OCI-LY3 (cell line): ENCODE data around the gene AGBL3.

ENCODE experiments used
- H2AFZ ChIP-seq: fragments of 200-600, 300-600 bp; shearing (Covaris generic); 2 replicates; pipeline ENCODE4 v1.6.0; 2014; ENCODE audit warnings: antibody characterized with exemption, low read depth, low read length
- H3K27ac ChIP-seq: fragments of 200-600, 300-600 bp; sonication (generic); 2 replicates; pipeline ENCODE4 v1.5.1; 2014; ENCODE audit warnings: mild to moderate bottlenecking, low read length, moderate library complexity, mixed read lengths
- H3K27me3 ChIP-seq: fragments of 200-600, 300-600 bp; sonication (generic); 2 replicates; pipeline ENCODE4 v1.6.1; 2014; ENCODE audit warnings: low read depth, low read length, mixed read lengths
- H3K36me3 ChIP-seq: fragments of 200-600, 300-600 bp; sonication (generic); replicated peaks from 2 replicates; pipeline ENCODE3; 2014; ENCODE audit warnings: low read depth, low read length, mixed read lengths
- H3K4me1 ChIP-seq: fragments of 300-600, 200-600 bp; sonication (generic); 2 replicates; pipeline ENCODE4 v1.6.1; 2014; ENCODE audit warnings: low read length, mixed read lengths
- H3K4me2 ChIP-seq: fragments of 200-600, 300-600 bp; sonication (generic); 2 replicates; pipeline ENCODE4 v1.6.1; 2014; ENCODE audit warnings: low read length, mixed read lengths
- H3K4me3 ChIP-seq: fragments of 300-600, 200-600 bp; sonication (generic); 2 replicates; pipeline ENCODE4 v1.5.1; 2014; ENCODE audit warnings: antibody characterized with exemption, mild to moderate bottlenecking, low read length, moderate library complexity
- H3K79me2 ChIP-seq: fragments of 300-600, 200-600 bp; shearing (Covaris generic); 2 replicates; pipeline ENCODE4 v1.6.1; 2014; ENCODE audit warnings: mild to moderate bottlenecking, low read length, mixed read lengths
- H3K9ac ChIP-seq: fragments of 300-600, 200-600 bp; shearing (Covaris generic); 2 replicates; pipeline ENCODE4 v1.6.0; 2014; ENCODE audit warnings: mild to moderate bottlenecking, low read length, moderate library complexity
- H3K9me3 ChIP-seq: fragments of 200-600, 300-600 bp; shearing (Covaris generic); 2 replicates; pipeline ENCODE4 v1.6.1; 2014; ENCODE audit warnings: low read length, mixed read lengths; ENCODE audit not compliant: insufficient read depth
- H4K20me1 ChIP-seq: fragments of 200-600, 300-600 bp; sonication (generic); 2 replicates; pipeline ENCODE4 v1.6.1; 2016; ENCODE audit warnings: low read length, mixed read lengths; ENCODE audit not compliant: insufficient read depth
- EZH2phosphoT487 ChIP-seq: fragments of 200-600 bp; shearing (Covaris generic); IDR thresholded peaks from 2 replicates; pipeline ENCODE4 v1.6.1; 2018; ENCODE audit warnings: antibody characterized with exemption, mixed run types, low read depth
- TF ChIP-seq, protein P1 (sequence below): fragments of 200-600, 300-600 bp; sonication (generic); IDR thresholded peaks from 2 replicates; pipeline ENCODE4 v1.5.1; 2014; ENCODE audit warnings: antibody characterized with exemption, low read length, low read depth

The AGBL3 gene

DNA sequence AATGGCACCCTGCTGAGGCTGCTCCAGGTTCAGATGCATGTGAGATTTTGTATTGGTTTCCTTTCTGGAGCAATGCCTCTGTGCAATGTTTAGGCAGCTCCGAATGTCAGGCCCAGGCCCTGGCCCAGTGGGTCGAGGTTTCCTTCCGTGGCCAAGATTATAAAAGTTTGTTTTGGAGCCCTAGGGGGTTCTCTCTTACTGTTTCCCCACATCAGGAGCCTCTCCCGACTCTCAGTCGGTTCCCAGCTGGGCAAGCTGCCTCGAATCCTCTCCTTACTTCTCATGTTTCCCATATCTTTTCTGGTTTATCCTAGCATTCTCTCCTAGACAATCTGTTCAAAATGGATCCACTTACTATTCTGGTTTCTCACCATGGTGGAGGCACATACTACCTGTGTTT, 172.6 kb downstream of the AGBL3 start:
- Histone ChIP-seq H3K4me2 (no peak overlapping the region), H3K4me3 (no peak overlapping the region), H3K9me3 (peaks cover 27% of the 10 kb centered on the region; the same call in 1 of the 2 replicates)

DNA sequence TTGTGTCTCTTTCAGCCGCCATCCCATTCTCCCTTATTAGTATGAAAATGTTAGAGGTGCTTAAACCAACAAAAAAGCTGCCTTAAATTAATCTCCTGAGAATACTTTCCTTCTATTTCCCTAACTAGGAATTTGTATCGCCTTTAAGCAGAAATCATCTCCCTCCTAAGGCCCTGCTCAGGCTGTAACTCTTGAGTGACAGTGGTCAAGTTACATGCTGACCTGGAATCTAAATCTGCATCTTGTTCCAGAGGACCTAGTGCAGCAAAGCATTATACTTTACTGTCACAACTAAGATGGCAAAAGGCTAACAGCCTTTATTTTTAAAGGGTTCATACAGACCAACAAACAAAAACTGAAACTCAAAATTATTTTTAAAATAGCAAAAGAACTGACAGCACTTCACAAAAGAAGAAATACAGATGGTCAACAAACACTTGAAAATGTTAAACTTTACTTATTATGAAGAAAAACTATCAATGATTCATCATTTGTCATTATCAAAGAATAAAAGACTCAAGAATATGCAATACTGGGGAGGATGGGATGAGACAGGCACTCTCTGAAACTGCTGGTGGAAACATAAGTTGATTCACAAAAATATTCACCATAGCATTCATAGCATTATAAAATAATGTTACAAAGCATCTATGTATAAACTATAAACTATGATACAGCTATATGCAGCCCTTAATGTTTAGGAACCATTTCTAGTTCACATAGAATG, 173.2 kb downstream of the AGBL3 start:
- Histone ChIP-seq H3K27ac (no peak overlapping the region), H3K4me3 (no peak overlapping the region), H3K27me3 (no peaks in the 10 kb centered on the region), H3K4me1 (peaks cover 11% of the 10 kb centered on the region), H3K4me2 (no peak overlapping the region), H3K9me3 (peaks cover 24% of the 10 kb centered on the region; the same call in 1 of the 2 replicates), H2AFZ (no peak overlapping the region), H3K9ac (no peak overlapping the region), H4K20me1 (no peaks in the 10 kb centered on the region), H3K79me2 (no peaks in the 10 kb centered on the region), H3K36me3 (peaks cover 46% of the 10 kb centered on the region)
- TF ChIP-seq EZH2phosphoT487 = no peak
- TF ChIP-seq, protein P1, sequence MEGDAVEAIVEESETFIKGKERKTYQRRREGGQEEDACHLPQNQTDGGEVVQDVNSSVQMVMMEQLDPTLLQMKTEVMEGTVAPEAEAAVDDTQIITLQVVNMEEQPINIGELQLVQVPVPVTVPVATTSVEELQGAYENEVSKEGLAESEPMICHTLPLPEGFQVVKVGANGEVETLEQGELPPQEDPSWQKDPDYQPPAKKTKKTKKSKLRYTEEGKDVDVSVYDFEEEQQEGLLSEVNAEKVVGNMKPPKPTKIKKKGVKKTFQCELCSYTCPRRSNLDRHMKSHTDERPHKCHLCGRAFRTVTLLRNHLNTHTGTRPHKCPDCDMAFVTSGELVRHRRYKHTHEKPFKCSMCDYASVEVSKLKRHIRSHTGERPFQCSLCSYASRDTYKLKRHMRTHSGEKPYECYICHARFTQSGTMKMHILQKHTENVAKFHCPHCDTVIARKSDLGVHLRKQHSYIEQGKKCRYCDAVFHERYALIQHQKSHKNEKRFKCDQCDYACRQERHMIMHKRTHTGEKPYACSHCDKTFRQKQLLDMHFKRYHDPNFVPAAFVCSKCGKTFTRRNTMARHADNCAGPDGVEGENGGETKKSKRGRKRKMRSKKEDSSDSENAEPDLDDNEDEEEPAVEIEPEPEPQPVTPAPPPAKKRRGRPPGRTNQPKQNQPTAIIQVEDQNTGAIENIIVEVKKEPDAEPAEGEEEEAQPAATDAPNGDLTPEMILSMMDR = no peak

More for the DNA sequence above, 172.6 kb downstream of the AGBL3 start:
- H3K4me1 ChIP-seq = peaks cover 11% of the 10 kb centered on the region
- H3K9ac ChIP-seq = no peak overlapping the region
- H3K36me3 ChIP-seq = peaks cover 39% of the 10 kb centered on the region
- no peaks in the 10 kb centered on the region for H4K20me1 ChIP-seq
- no peak for TF ChIP-seq EZH2phosphoT487
- TF ChIP-seq, protein P1 = no peak
- H3K27ac ChIP-seq = no peak overlapping the region
- no peaks in the 10 kb centered on the region for H3K79me2 ChIP-seq
- H2AFZ ChIP-seq = no peak overlapping the region
- no peaks in the 10 kb centered on the region for H3K27me3 ChIP-seq

DNA sequence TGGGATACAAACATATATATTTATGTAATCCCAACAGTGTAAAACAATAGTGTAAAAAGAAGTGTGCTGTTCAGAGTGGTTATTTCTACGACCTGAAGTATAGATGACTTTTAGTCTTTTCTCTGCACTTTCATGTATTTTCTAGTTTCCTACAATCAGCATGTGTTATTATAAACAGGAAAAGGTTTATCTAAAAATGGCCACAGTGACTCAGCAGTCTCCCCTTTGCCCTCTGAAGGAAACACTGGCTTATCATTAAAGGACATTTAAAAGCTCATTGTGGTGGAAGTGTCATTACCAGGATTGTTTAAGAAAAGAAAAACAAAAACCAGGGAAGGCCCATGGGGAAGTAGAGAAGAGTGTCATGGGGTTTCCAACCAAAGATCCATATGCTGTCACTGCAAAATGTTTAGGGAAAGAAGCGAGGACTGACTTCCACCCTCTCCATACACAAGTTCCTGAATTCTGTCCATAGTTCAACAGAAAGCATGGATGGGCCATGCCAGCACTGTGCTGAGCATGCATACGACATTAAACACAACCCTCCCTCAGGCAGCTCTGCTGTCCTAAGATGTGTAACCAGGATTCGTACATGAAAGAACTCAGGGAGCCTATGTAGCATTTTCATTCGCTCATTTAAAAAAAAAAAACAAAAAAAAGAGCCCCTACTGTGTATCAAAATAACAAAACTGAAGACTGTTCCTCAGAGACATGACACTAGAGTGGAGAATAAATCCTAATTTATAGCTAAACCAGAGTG, 174.0 kb downstream of the AGBL3 start:
- Histone ChIP-seq H3K4me1 (peaks cover 11% of the 10 kb centered on the region), H3K9ac (no peak overlapping the region), H3K4me2 (no peak overlapping the region; the same call in 1 of the 2 replicates), H4K20me1 (no peaks in the 10 kb centered on the region), H3K27me3 (no peaks in the 10 kb centered on the region), H3K36me3 (peaks cover 52% of the 10 kb centered on the region), H3K9me3 (peaks cover 23% of the 10 kb centered on the region; the same call in 1 of the 2 replicates), H3K27ac (no peak overlapping the region), H3K79me2 (no peaks in the 10 kb centered on the region), H3K4me3 (no peak overlapping the region), H2AFZ (no peak overlapping the region)
- TF ChIP-seq, protein P1 = no peak
- no peak for TF ChIP-seq EZH2phosphoT487
